HepG2 (cell line): ENCODE results near the gene HTRA3. TPM values are rescaled to one million over a fixed set of nuclear protein-coding genes. Genes with fewer than 3 reads are reported as not detected.

ENCODE experiments used
- ATAC-seq: fragments of 200-7000 bp; cut with Tn5 transposase; 3 replicates; pipeline ENCODE4 v1.9.1; 2020; ENCODE audit warnings: mild to moderate bottlenecking, moderate library complexity
- BruUV-seq: library from RNA; stranded (reverse); fragments of 400-500 nt; replicated peaks from 2 replicates; lab custom pipeline; 2021; lab: Mats Ljungman, UMichigan
- CTCF ChIA-PET: fragments of 300-600 bp; formaldehyde crosslinking; extraction: SDS; loops from one replicate; lab custom pipeline; 2021; ENCODE audit warnings: low total read pairs, inconsistent platforms, low intra/inter-chr PET ratio; lab: Yijun Ruan, JAX
- POLR2A ChIA-PET: fragments of 350-600 bp; sonication (Branson Sonifier 250); formaldehyde crosslinking; loops from one replicate; lab custom pipeline; 2020; ENCODE audit warnings: antibody characterized with exemption, inconsistent platforms; lab: Yijun Ruan, JAX
- DNase-seq: peaks from one replicate; pipeline ENCODE4 v3.0.0-alpha.2; 2015; ENCODE audit warnings: low spot score
- FAIRE-seq: peaks from 3 replicates; lab custom pipeline; 2011; peaks lifted over from hg19 to GRCh38; lab: Jason Lieb, UNC
- H2AFZ ChIP-seq: one replicate; pipeline ENCODE4 v1.6.1; 2011; ENCODE audit warnings: low read length, inconsistent platforms
- H3K27ac ChIP-seq: fragments of 300-600 bp; 3 replicates; pipeline ENCODE4 v1.8.0; 2011; ENCODE audit warnings: mixed run types, mild to moderate bottlenecking, mixed read lengths, low read length, inconsistent platforms; ENCODE audit not compliant: insufficient read depth; ENCODE audit errors: extremely low read length
- H3K27me3 ChIP-seq, 2 experiments: fragments of 200-600 bp in 1 of 2; 2 replicates in 1 of 2; 3 replicates in 1 of 2; pipeline versions ENCODE4 v1.6.0 to v1.8.0; 2011; ENCODE audit warnings: low read length in 2 of 2, mild to moderate bottlenecking in 2 of 2, moderate library complexity in 2 of 2, inconsistent platforms in 1 of 2; ENCODE audit not compliant: insufficient read depth in 2 of 2, control insufficient read depth in 1 of 2
- H3K36me3 ChIP-seq, 2 experiments: fragments of 200-600 bp in 1 of 2; replicated peaks in 1 of 2; 2 replicates in 1 of 2; 3 replicates in 1 of 2; pipeline versions ENCODE4 v1.5.1 to v1.8.0; 2011; ENCODE audit warnings: low read length in 2 of 2, inconsistent platforms in 1 of 2; ENCODE audit not compliant: insufficient read depth in 2 of 2, control insufficient read depth in 1 of 2
- H3K4me1 ChIP-seq: 2 replicates; pipeline ENCODE4 v1.5.1; 2012; ENCODE audit warnings: low read length, inconsistent platforms; ENCODE audit not compliant: insufficient read depth
- H3K4me2 ChIP-seq: 2 replicates; pipeline ENCODE4 v1.6.0; 2011; ENCODE audit warnings: low read depth, low read length, inconsistent platforms
- H3K4me3 ChIP-seq, 3 experiments: fragments of 200-600 bp in 1 of 3; sonication (generic), shearing (Covaris generic) in 1 of 3; replicated peaks in 1 of 3; 2 replicates each; pipeline ENCODE4 v1.5.1; 2011 to 2016; ENCODE audit warnings: low read length in 3 of 3, inconsistent platforms in 2 of 3, low read depth in 2 of 3, mild to moderate bottlenecking in 2 of 3, control low read depth in 1 of 3, mixed read lengths in 1 of 3; ENCODE audit not compliant: insufficient read depth in 1 of 3
- H3K79me2 ChIP-seq: one replicate; pipeline ENCODE4 v1.6.1; 2011; ENCODE audit warnings: low read length, inconsistent platforms; ENCODE audit not compliant: insufficient read depth
- H3K9ac ChIP-seq: 2 replicates; pipeline ENCODE4 v1.6.0; 2011; ENCODE audit warnings: mild to moderate bottlenecking, low read depth, low read length, inconsistent platforms; ENCODE audit not compliant: insufficient read depth
- H3K9me3 ChIP-seq: 2 replicates; pipeline ENCODE4 v1.5.1; 2012; ENCODE audit warnings: mild to moderate bottlenecking, low read length
- H4K20me1 ChIP-seq: 2 replicates; pipeline ENCODE4 v1.6.0; 2011; ENCODE audit warnings: inconsistent platforms, mild to moderate bottlenecking, low read length, moderate library complexity; ENCODE audit not compliant: insufficient read depth
- ATF3 ChIP-seq: sonication (generic); formaldehyde crosslinking; IDR thresholded peaks from 2 replicates; pipeline ENCODE4 v1.4.0; 2020; ENCODE audit warnings: missing genetic modification reagents
- GTF3A ChIP-seq: sonication (generic); formaldehyde crosslinking; conservative IDR thresholded peaks from 2 replicates; pipeline ENCODE4 v1.4.0; 2020; ENCODE audit warnings: mild to moderate bottlenecking, missing genetic modification reagents
- HINFP ChIP-seq: sonication (generic); formaldehyde crosslinking; IDR thresholded peaks from 2 replicates; pipeline ENCODE4 v1.4.0; 2020; ENCODE audit warnings: low read depth, mild to moderate bottlenecking, missing genetic modification reagents
- KDM2A ChIP-seq: sonication (generic); formaldehyde crosslinking; IDR thresholded peaks from 2 replicates; pipeline ENCODE4 v1.4.0; 2020; ENCODE audit warnings: low read depth, missing genetic modification reagents, borderline replicate concordance
- MAFF ChIP-seq: IDR thresholded peaks from 2 replicates; pipeline ENCODE4 v1.6.1; 2011; ENCODE audit warnings: low read depth, low read length, improper control_type of control experiment
- POLR2AphosphoS5 ChIP-seq: IDR thresholded peaks from 2 replicates; pipeline ENCODE4 v1.6.1; 2012; ENCODE audit warnings: low read depth, low read length
- RFX5 ChIP-seq: IDR thresholded peaks from 2 replicates; pipeline ENCODE4 v1.6.1; 2011; ENCODE audit warnings: low read depth, low read length, improper control_type of control experiment
- TCF7L2 ChIP-seq: IDR thresholded peaks from 2 replicates; pipeline ENCODE4 v1.6.1; 2011; ENCODE audit warnings: mild to moderate bottlenecking, low read depth, low read length, moderate library complexity
- ZNF703 ChIP-seq: sonication (generic); formaldehyde crosslinking; IDR thresholded peaks from 2 replicates; pipeline ENCODE4 v1.5.1; 2020; ENCODE audit warnings: missing genetic modification reagents, mild to moderate bottlenecking, moderate library complexity, borderline replicate concordance
- ZNF792 ChIP-seq: IDR thresholded peaks from 2 replicates; pipeline ENCODE4 v1.6.1; 2016
- ZSCAN29 ChIP-seq: sonication (generic); formaldehyde crosslinking; conservative IDR thresholded peaks from 2 replicates; pipeline ENCODE4 v1.4.0; 2020; ENCODE audit warnings: mild to moderate bottlenecking, missing genetic modification reagents
- WGBS: methylation state at CpG from one replicate; pipeline ENCODE4 v1.1.6; 2017; ENCODE audit warnings: low lambda C conversion rate; 5-methylcytosine and 5-hydroxymethylcytosine counted together
- in situ Hi-C: cut with HindIII; loops from 2 replicates; pipeline ENCODE4 v1.10.0; 2017; ENCODE audit warnings: low pct_unique_long_range_greater_than_20kb; ENCODE audit not compliant: extremely low pct_ligation_motif_present
- intact Hi-C: fragments of 100-400 bp; cut with micrococcal nuclease; formaldehyde crosslinking; loops from one replicate; pipeline ENCODE4 v1.10.0; 2022; ENCODE audit not compliant: unreplicated experiment
- polyA plus RNA-seq, 8 experiments: library from polyadenylated mRNA; depleted of rRNA in 3 of 8; stranded (reverse) in 7 of 8; unstranded in 1 of 8; fragments of >200 nt; fragmentation: Illumina TruSeq in 4 of 8; extraction: Trizol in 4 of 8; gene quantifications; 2 replicates each; pipeline versions ENCODE4 v1.2.1 to v1.2.3, GENCODE V29; 2011 to 2016; ENCODE audit warnings: low read depth in 4 of 8, missing spikeins in 1 of 8, mixed read lengths in 1 of 8; ENCODE audit not compliant: insufficient read depth in 1 of 8
- total RNA-seq, 5 experiments: library from RNA; depleted of rRNA; stranded (reverse); fragments of >200 nt; fragmentation: Illumina TruSeq; extraction: Trizol; gene quantifications; 2 replicates each; pipeline ENCODE4 v1.2.3, GENCODE V29; 2016; ENCODE audit warnings: low read depth in 1 of 5
- TF ChIP-seq, protein P1 (sequence below): fragments of 450-650 bp; IDR thresholded peaks from 2 replicates; pipeline ENCODE4 v1.6.1; 2017; ENCODE audit warnings: mild to moderate bottlenecking
- TF ChIP-seq, protein P2 (sequence below): IDR thresholded peaks from 2 replicates; pipeline ENCODE4 v1.6.1; 2016; ENCODE audit warnings: mild to moderate bottlenecking, missing biosample characterization, missing genetic modification reagents
- TF ChIP-seq, protein P3 (sequence below): sonication (generic); formaldehyde crosslinking; IDR thresholded peaks from 2 replicates; pipeline ENCODE4 v1.5.0; 2020; ENCODE audit warnings: missing genetic modification reagents, mild to moderate bottlenecking, borderline replicate concordance

The HTRA3 gene
- total and polyA plus RNA-seq, 2 of the 13 experiments (the other 11 are each of a cell fraction or from before 2014, with no cell fraction given) = 0.17 TPM; not detected in 1

DNA sequence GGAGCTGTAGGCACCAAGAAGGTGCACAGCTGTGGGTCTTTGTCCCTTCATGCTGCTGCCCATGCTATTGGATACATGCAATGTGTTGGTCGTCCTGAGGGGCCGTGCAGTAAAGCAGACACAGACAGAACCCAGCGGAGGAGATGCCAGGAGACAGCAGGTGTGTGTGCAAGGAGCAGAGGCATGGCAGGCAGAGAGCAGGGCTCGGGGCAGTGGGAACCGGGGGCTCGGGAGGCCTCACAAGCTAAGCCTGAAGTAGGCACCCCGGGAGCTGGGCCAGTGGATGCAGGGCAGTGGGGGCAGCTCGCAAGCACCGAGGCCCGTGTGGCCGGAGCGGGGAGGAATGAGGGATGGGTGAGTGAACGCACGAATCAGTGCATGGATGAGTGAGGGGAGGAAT lies 13.2 kb downstream of the HTRA3 start:
- no peak overlapping the region for H3K9ac ChIP-seq
- ChIA-PET POLR2A (no interaction called here), CTCF (no interaction called here)
- peaks cover 13 to 80% of the 10 kb centered on the region in 2 experiments for H3K27me3 ChIP-seq
- DNase-seq (no peak), FAIRE-seq (no peak), ATAC-seq (no peak)
- no TSS peak for BruUV-seq
- H3K79me2 ChIP-seq = no peaks in the 10 kb centered on the region
- no peak overlapping the region for H3K4me2 ChIP-seq
- no peaks in the 10 kb centered on the region for H3K4me1 ChIP-seq
- no peaks in the 10 kb centered on the region for H3K9me3 ChIP-seq
- no peaks in the 10 kb centered on the region; the same call in 1 of the 2 replicates for H4K20me1 ChIP-seq
- no peaks in the 10 kb centered on the region for H3K36me3 ChIP-seq
- intact Hi-C loops = no loop called here
- in situ Hi-C loops = no loop called here
- WGBS = 45% methylated on average over 14 of the region's 14 CpGs
- no peak overlapping the region for H3K4me3 ChIP-seq
- H2AFZ ChIP-seq = no peak overlapping the region
- no peak for TF ChIP-seq ZNF792 (CRISPR knock-in tag)
- TF ChIP-seq RFX5 = no peak
- TF ChIP-seq, protein P1, sequence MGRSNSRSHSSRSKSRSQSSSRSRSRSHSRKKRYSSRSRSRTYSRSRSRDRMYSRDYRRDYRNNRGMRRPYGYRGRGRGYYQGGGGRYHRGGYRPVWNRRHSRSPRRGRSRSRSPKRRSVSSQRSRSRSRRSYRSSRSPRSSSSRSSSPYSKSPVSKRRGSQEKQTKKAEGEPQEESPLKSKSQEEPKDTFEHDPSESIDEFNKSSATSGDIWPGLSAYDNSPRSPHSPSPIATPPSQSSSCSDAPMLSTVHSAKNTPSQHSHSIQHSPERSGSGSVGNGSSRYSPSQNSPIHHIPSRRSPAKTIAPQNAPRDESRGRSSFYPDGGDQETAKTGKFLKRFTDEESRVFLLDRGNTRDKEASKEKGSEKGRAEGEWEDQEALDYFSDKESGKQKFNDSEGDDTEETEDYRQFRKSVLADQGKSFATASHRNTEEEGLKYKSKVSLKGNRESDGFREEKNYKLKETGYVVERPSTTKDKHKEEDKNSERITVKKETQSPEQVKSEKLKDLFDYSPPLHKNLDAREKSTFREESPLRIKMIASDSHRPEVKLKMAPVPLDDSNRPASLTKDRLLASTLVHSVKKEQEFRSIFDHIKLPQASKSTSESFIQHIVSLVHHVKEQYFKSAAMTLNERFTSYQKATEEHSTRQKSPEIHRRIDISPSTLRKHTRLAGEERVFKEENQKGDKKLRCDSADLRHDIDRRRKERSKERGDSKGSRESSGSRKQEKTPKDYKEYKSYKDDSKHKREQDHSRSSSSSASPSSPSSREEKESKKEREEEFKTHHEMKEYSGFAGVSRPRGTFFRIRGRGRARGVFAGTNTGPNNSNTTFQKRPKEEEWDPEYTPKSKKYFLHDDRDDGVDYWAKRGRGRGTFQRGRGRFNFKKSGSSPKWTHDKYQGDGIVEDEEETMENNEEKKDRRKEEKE = no peak
- TF ChIP-seq POLR2AphosphoS5 = no peak
- no peak for TF ChIP-seq ZSCAN29
- H3K27ac ChIP-seq = no peak overlapping the region

- no peak overlapping the region for H2AFZ ChIP-seq
- peaks cover 13 to 78% of the 10 kb centered on the region in 2 experiments for H3K27me3 ChIP-seq
- WGBS = 56% methylated on average over 10 of the region's 10 CpGs
- H4K20me1 ChIP-seq = no peaks in the 10 kb centered on the region; the same call in 1 of the 2 replicates
- CTCF ChIA-PET = no interaction called here
- no peaks in the 10 kb centered on the region for H3K79me2 ChIP-seq
- H3K4me1 ChIP-seq = no peaks in the 10 kb centered on the region
- DNase-seq (no peak), ATAC-seq (no peak), FAIRE-seq (no peak)
- H3K36me3 ChIP-seq = no peaks in the 10 kb centered on the region
- no peak overlapping the region for H3K27ac ChIP-seq
- no TSS peak for BruUV-seq
- no peak overlapping the region for H3K4me3 ChIP-seq
- POLR2A ChIA-PET = no interaction called here
- no peak overlapping the region for H3K9ac ChIP-seq
- H3K9me3 ChIP-seq = no peaks in the 10 kb centered on the region
- no peak overlapping the region for H3K4me2 ChIP-seq
- in situ Hi-C loops = no loop called here
- intact Hi-C loops = no loop called here
- TF ChIP-seq ZNF703 (CRISPR knock-in tag) (no peak), TCF7L2 (no peak), GTF3A (CRISPR knock-in tag) (no peak), ATF3 (no peak), HINFP (CRISPR knock-in tag) (no peak), KDM2A (no peak), MAFF (no peak)
- TF ChIP-seq, protein P2, sequence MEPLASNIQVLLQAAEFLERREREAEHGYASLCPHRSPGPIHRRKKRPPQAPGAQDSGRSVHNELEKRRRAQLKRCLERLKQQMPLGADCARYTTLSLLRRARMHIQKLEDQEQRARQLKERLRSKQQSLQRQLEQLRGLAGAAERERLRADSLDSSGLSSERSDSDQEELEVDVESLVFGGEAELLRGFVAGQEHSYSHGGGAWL (CRISPR knock-in tag) = no peak
- TF ChIP-seq, protein P3, sequence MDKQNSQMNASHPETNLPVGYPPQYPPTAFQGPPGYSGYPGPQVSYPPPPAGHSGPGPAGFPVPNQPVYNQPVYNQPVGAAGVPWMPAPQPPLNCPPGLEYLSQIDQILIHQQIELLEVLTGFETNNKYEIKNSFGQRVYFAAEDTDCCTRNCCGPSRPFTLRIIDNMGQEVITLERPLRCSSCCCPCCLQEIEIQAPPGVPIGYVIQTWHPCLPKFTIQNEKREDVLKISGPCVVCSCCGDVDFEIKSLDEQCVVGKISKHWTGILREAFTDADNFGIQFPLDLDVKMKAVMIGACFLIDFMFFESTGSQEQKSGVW = no peak
Observed at GRCh38 chr4:8283161-8283560, 13.6 kb downstream of the HTRA3 start.
